Esophagus muscularis mucosa (tissue), 3 donors: ENCODE results near the gene CBFA2T2.

Experiments
- POLR2A ChIP-seq: fragments of 450-650 bp; IDR thresholded peaks from one replicate; pipeline ENCODE4 v1.6.1; 2017; ENCODE audit warnings: antibody characterized with exemption, moderate library complexity, mild to moderate bottlenecking, low read depth
- TF ChIP-seq, protein P1 (sequence below), 3 experiments: fragments of 200-600 bp in 2 of 3; fragments of 450-650 bp in 1 of 3; sonication (generic) in 2 of 3; IDR thresholded peaks; one replicate each; pipeline ENCODE4 v1.5.1; 2017 to 2019; ENCODE audit warnings: antibody characterized with exemption in 3 of 3, mild to moderate bottlenecking in 2 of 3, moderate library complexity in 1 of 3

DNA sequence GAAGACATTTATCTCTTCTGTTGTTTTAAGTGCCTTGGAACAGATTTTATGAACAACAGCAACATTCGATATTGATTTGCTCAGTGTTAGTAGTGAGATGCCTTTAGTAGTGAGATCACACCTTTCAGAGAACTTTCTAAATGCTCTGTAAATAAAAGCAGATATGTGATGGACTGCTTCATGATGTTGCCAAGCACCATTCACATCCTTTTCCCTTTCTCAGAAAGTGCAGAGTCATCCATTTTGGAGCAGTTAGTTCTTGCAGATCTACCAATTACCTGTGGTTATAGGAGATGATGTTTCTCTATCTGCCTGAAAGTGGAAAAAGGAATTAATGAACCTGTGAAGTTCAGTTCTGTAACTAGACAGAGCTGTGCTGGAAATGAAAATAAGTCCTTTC lies 27.0 kb downstream of the CBFA2T2 start:
- TF ChIP-seq, protein P1, sequence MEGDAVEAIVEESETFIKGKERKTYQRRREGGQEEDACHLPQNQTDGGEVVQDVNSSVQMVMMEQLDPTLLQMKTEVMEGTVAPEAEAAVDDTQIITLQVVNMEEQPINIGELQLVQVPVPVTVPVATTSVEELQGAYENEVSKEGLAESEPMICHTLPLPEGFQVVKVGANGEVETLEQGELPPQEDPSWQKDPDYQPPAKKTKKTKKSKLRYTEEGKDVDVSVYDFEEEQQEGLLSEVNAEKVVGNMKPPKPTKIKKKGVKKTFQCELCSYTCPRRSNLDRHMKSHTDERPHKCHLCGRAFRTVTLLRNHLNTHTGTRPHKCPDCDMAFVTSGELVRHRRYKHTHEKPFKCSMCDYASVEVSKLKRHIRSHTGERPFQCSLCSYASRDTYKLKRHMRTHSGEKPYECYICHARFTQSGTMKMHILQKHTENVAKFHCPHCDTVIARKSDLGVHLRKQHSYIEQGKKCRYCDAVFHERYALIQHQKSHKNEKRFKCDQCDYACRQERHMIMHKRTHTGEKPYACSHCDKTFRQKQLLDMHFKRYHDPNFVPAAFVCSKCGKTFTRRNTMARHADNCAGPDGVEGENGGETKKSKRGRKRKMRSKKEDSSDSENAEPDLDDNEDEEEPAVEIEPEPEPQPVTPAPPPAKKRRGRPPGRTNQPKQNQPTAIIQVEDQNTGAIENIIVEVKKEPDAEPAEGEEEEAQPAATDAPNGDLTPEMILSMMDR (IDR thresholded peaks at IDR 0.05) = no peak
- no peak for TF ChIP-seq POLR2A
